Gastrocnemius medialis (tissue), 4 donors: ENCODE data around the gene PPM1E.

Experiments
- CTCF ChIP-seq, 5 experiments: fragments of 450-650 bp in 3 of 5; fragments of 200-600 bp in 2 of 5; sonication (generic) in 2 of 5; IDR thresholded peaks in 4 of 5; conservative IDR thresholded peaks in 1 of 5; 1 replicate in 4 of 5; 2 replicates in 1 of 5; pipeline ENCODE4 v1.5.1; 2016 to 2019; ENCODE audit warnings: antibody characterized with exemption in 5 of 5, mild to moderate bottlenecking in 3 of 5, moderate library complexity in 3 of 5
- POLR2A ChIP-seq, 2 donors: fragments of 450-650 bp; IDR thresholded peaks; one replicate each; pipeline ENCODE4 v1.6.1; 2017; ENCODE audit warnings: antibody characterized with exemption in 2 of 2, mild to moderate bottlenecking in 2 of 2, moderate library complexity in 2 of 2

GRCh38 chr17:58722274-58722673 lies 33.4 kb upstream of the PPM1E start:
- TF ChIP-seq CTCF (IDR thresholded peaks at IDR 0.05 in 4 of 5, conservative IDR thresholded peaks at IDR 0.05 in 1 of 5) (no peak), POLR2A (IDR thresholded peaks at IDR 0.05) (no peak)
